HCT116 (cell line): ENCODE results near the gene MGME1.

Source experiments
- CTCF ChIP-seq, 3 experiments: fragments of 200-600 bp in 1 of 3; sonication (generic) in 1 of 3; IDR thresholded peaks in 2 of 3; conservative IDR thresholded peaks in 1 of 3; 2 replicates each; pipeline ENCODE4 v1.5.1; 2012 to 2017; ENCODE audit warnings: low read depth in 2 of 3, low read length in 2 of 3, antibody characterized with exemption in 1 of 3, borderline replicate concordance in 1 of 3, control low read depth in 1 of 3, mild to moderate bottlenecking in 1 of 3, mixed read lengths in 1 of 3, mixed run types in 1 of 3, moderate library complexity in 1 of 3; ENCODE audit not compliant: insufficient read depth in 1 of 3
- EZH2 ChIP-seq: fragments of 200-600 bp; sonication (generic); IDR thresholded peaks from 2 replicates; pipeline ENCODE4 v1.6.1; 2017; ENCODE audit warnings: antibody characterized with exemption, mixed run types
- JUND ChIP-seq: IDR thresholded peaks from 2 replicates; pipeline ENCODE4 v1.6.1; 2012
- SIN3A ChIP-seq: IDR thresholded peaks from 2 replicates; pipeline ENCODE4 v1.6.1; 2012; ENCODE audit warnings: low read depth
- SRF ChIP-seq: IDR thresholded peaks from 2 replicates; pipeline ENCODE4 v1.6.1; 2012; ENCODE audit warnings: low read depth
- ZNF274 ChIP-seq: fragments of 200-500 bp; sonication (Bioruptor generic); IDR thresholded peaks from 2 replicates; pipeline ENCODE4 v1.6.1; 2014; ENCODE audit warnings: mild to moderate bottlenecking, low read depth, low read length, inconsistent platforms
- TF ChIP-seq, protein P1 (sequence below): IDR thresholded peaks from 2 replicates; pipeline ENCODE4 v1.6.1; 2012; ENCODE audit warnings: low read depth
- TF ChIP-seq, protein P2 (sequence below): IDR thresholded peaks from 2 replicates; pipeline ENCODE4 v1.6.1; 2012

- TF ChIP-seq CTCF (IDR thresholded peaks at IDR 0.05 in 2 of 3, conservative IDR thresholded peaks at IDR 0.05 in 1 of 3; ENCODE audit: borderline replicate concordance in 1 of 3, insufficient read depth in 1 of 3, low read depth in 2 of 3, low read length in 2 of 3) (no peak), SRF (no peak), ZNF274 (no peak), JUND (no peak), EZH2 (no peak), SIN3A (no peak)
- TF ChIP-seq, protein P1, sequence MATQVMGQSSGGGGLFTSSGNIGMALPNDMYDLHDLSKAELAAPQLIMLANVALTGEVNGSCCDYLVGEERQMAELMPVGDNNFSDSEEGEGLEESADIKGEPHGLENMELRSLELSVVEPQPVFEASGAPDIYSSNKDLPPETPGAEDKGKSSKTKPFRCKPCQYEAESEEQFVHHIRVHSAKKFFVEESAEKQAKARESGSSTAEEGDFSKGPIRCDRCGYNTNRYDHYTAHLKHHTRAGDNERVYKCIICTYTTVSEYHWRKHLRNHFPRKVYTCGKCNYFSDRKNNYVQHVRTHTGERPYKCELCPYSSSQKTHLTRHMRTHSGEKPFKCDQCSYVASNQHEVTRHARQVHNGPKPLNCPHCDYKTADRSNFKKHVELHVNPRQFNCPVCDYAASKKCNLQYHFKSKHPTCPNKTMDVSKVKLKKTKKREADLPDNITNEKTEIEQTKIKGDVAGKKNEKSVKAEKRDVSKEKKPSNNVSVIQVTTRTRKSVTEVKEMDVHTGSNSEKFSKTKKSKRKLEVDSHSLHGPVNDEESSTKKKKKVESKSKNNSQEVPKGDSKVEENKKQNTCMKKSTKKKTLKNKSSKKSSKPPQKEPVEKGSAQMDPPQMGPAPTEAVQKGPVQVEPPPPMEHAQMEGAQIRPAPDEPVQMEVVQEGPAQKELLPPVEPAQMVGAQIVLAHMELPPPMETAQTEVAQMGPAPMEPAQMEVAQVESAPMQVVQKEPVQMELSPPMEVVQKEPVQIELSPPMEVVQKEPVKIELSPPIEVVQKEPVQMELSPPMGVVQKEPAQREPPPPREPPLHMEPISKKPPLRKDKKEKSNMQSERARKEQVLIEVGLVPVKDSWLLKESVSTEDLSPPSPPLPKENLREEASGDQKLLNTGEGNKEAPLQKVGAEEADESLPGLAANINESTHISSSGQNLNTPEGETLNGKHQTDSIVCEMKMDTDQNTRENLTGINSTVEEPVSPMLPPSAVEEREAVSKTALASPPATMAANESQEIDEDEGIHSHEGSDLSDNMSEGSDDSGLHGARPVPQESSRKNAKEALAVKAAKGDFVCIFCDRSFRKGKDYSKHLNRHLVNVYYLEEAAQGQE = no peak
- TF ChIP-seq, protein P2, sequence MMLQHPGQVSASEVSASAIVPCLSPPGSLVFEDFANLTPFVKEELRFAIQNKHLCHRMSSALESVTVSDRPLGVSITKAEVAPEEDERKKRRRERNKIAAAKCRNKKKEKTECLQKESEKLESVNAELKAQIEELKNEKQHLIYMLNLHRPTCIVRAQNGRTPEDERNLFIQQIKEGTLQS = no peak
Observed at GRCh38 chr20:17999566-17999965, 30.7 kb downstream of the MGME1 start.
